OCI-LY7 (cell line): ENCODE data around the gene HJURP. TPM values are rescaled to one million over a fixed set of nuclear protein-coding genes. Genes with fewer than 3 reads are reported as not detected.

Experiments used
- BruUV-seq: library from RNA; stranded (reverse); fragments of 400-500 nt; replicated peaks from 2 replicates; lab custom pipeline; 2021; lab: Mats Ljungman, UMichigan
- CTCF ChIA-PET: fragments of 300-600 bp; sonication (Branson Sonifier 250); formaldehyde crosslinking; loops from one replicate; lab custom pipeline; 2022; ENCODE audit warnings: antibody characterized with exemption; ENCODE audit not compliant: unreplicated experiment; lab: Charles Lee
- POLR2A ChIA-PET: fragments of 300-600 bp; sonication (Branson Sonifier 250); formaldehyde crosslinking; loops from one replicate; lab custom pipeline; 2022; ENCODE audit warnings: antibody characterized with exemption; lab: Charles Lee
- DNase-seq: peaks from one replicate; pipeline ENCODE4 v3.0.0-alpha.2; 2015; ENCODE audit warnings: low spot score
- H2AFZ ChIP-seq: fragments of 200-600 bp; sonication (generic), shearing (Covaris generic); 2 replicates; pipeline ENCODE4 v1.6.1; 2014; ENCODE audit warnings: mild to moderate bottlenecking, antibody characterized with exemption, low read length, moderate library complexity
- H3K27ac ChIP-seq: fragments of 200-600 bp; sonication (generic); 2 replicates; pipeline ENCODE4 v1.5.1; 2014; ENCODE audit warnings: mixed run types, low read depth, mild to moderate bottlenecking, moderate library complexity, low read length, inconsistent platforms; ENCODE audit not compliant: poor library complexity, severe bottlenecking
- H3K36me3 ChIP-seq: fragments of 200-600 bp; sonication (generic); 2 replicates; pipeline ENCODE4 v1.6.1; 2014; ENCODE audit warnings: mild to moderate bottlenecking, antibody characterized with exemption, low read length, moderate library complexity, mixed read lengths; ENCODE audit not compliant: insufficient read depth
- H3K4me1 ChIP-seq: fragments of 200-600 bp; sonication (generic); 2 replicates; pipeline ENCODE4 v1.5.1; 2014; ENCODE audit warnings: mild to moderate bottlenecking, low read length; ENCODE audit not compliant: insufficient read depth, poor library complexity, severe bottlenecking
- H3K4me2 ChIP-seq: fragments of 200-600 bp; sonication (generic); 2 replicates; pipeline ENCODE4 v1.6.1; 2014; ENCODE audit warnings: mild to moderate bottlenecking, low read length
- H3K4me3 ChIP-seq: fragments of 200-600 bp; sonication (generic); 2 replicates; pipeline ENCODE4 v1.5.1; 2014; ENCODE audit warnings: mild to moderate bottlenecking, low read depth, low read length; ENCODE audit not compliant: poor library complexity, severe bottlenecking
- H3K79me2 ChIP-seq: fragments of 200-600 bp; sonication (generic); 2 replicates; pipeline ENCODE4 v1.6.1; 2016; ENCODE audit warnings: low read depth, mild to moderate bottlenecking, low read length, moderate library complexity, mixed read lengths; ENCODE audit not compliant: insufficient read depth
- H3K9me2 ChIP-seq: fragments of 200-600 bp; sonication (generic); 2 replicates; pipeline ENCODE4 v1.6.1; 2016; ENCODE audit warnings: mild to moderate bottlenecking, low read length, mixed read lengths; ENCODE audit not compliant: insufficient read depth
- H3K9me3 ChIP-seq: fragments of 200-600 bp; sonication (generic); 2 replicates; pipeline ENCODE4 v1.6.1; 2014; ENCODE audit warnings: mild to moderate bottlenecking, mixed run types, low read length, mixed read lengths
- H4K20me1 ChIP-seq: fragments of 200-600 bp; sonication (generic); 2 replicates; pipeline ENCODE4 v1.6.1; 2014; ENCODE audit warnings: mild to moderate bottlenecking, antibody characterized with exemption, low read length, moderate library complexity, mixed read lengths; ENCODE audit not compliant: insufficient read depth
- CTCF ChIP-seq: fragments of 200-600 bp; sonication (generic); conservative IDR thresholded peaks from 2 replicates; pipeline ENCODE4 v1.5.1; 2014; ENCODE audit warnings: mild to moderate bottlenecking, antibody characterized with exemption, low read length, moderate library complexity, mixed read lengths
- EZH2phosphoT487 ChIP-seq: fragments of 200-600 bp; sonication (generic); IDR thresholded peaks from 2 replicates; pipeline ENCODE4 v1.6.1; 2018; ENCODE audit warnings: low read depth, borderline replicate concordance, mild to moderate bottlenecking, mixed run types, antibody characterized with exemption, low read length, moderate library complexity, mixed read lengths
- intact Hi-C: fragments of 100-400 bp; cut with micrococcal nuclease; formaldehyde crosslinking; loops from one replicate; pipeline ENCODE4 v1.10.0; 2022; ENCODE audit not compliant: unreplicated experiment
- total RNA-seq, 2 experiments: library from RNA; depleted of rRNA in 1 of 2; stranded (reverse); fragments of >200 nt in 1 of 2; shearing (Covaris generic) in 1 of 2; gene quantifications; 2 replicates each; pipeline ENCODE4 v1.2.3, GENCODE V29; 2014 to 2022

HJURP gene
- total RNA-seq, 2 experiments from 2014 or later: 94.3 to 122 TPM

- H2AFZ ChIP-seq: no peak overlapping the region
- DNase-seq: no peak
- H3K4me2 ChIP-seq: no peak overlapping the region
- H3K9me2 ChIP-seq: no peaks in the 10 kb centered on the region
- CTCF ChIA-PET: no interaction called here
- TF ChIP-seq CTCF (no peak), EZH2phosphoT487 (no peak)
- no peaks in the 10 kb centered on the region for H3K9me3 ChIP-seq
- peaks cover 29% of the 10 kb centered on the region for H4K20me1 ChIP-seq
- no TSS peak for BruUV-seq
- intact Hi-C loops: loop anchor here (10.0 kb wide), 1 partner anchor 353 kb away; no protein-coding TSS in a partner anchor
- peaks cover 67% of the 10 kb centered on the region for H3K79me2 ChIP-seq
- POLR2A ChIA-PET: interaction anchor here (0.7 kb wide), 1 partner anchor 10 kb away, joined by 3 read pairs; no protein-coding TSS in a partner anchor
- peaks cover 9% of the 10 kb centered on the region for H3K4me1 ChIP-seq
- no peak overlapping the region for H3K4me3 ChIP-seq
- H3K27ac ChIP-seq: no peak overlapping the region
- H3K36me3 ChIP-seq: peaks cover 97% of the 10 kb centered on the region
Measured at GRCh38 chr2:233837694-233838229, 16.6 kb downstream of the HJURP start.

DNA sequence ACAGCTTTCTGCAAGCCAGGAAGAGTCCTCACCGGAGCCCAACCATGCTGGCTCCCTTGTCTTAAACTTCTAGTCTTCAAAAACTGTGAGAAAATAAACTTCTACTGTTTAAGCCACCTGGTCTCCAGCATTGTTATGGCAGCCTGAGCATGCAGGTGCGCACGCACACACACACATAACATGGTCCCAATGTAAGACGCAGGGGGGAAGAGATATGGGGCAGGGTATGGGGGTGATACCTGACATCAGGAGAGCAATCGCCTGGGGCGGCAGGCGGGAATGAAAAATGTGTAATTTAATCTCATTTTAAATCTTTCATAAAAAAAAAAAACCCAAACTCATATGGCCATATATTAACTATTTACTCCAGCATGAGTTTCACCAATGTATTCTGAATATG lies 18.0 kb downstream of the HJURP start:
- TF ChIP-seq EZH2phosphoT487: no peak
- TF ChIP-seq CTCF: no peak
- H3K36me3 ChIP-seq: peaks cover 83% of the 10 kb centered on the region
- H3K9me3 ChIP-seq: no peaks in the 10 kb centered on the region
- H3K4me3 ChIP-seq: no peak overlapping the region
- peaks cover 53% of the 10 kb centered on the region for H3K79me2 ChIP-seq
- no peak overlapping the region for H3K4me2 ChIP-seq
- ChIA-PET CTCF (no interaction called here), POLR2A (no interaction called here)
- no peaks in the 10 kb centered on the region for H3K9me2 ChIP-seq
- intact Hi-C loops: loop anchor here (10.0 kb wide), 1 partner anchor 352 kb away; no protein-coding TSS in a partner anchor
- peaks cover 29% of the 10 kb centered on the region for H4K20me1 ChIP-seq
- no TSS peak for BruUV-seq
- no peak overlapping the region for H2AFZ ChIP-seq
- DNase-seq: no peak
- H3K27ac ChIP-seq: no peak overlapping the region
- peaks cover 11% of the 10 kb centered on the region for H3K4me1 ChIP-seq
